NB4 (cell line): ENCODE results near the gene SIDT1.

Experiments
- DNase-seq: peaks from one replicate; pipeline ENCODE4 v3.0.0; 2010; ENCODE audit warnings: low read depth
- H3K4me3 ChIP-seq: one replicate; pipeline ENCODE4 v1.5.1; 2011; ENCODE audit warnings: mild to moderate bottlenecking, low read depth, low read length, moderate library complexity
- MYC ChIP-seq: IDR thresholded peaks from 2 replicates; pipeline ENCODE4 v1.6.1; 2011; ENCODE audit warnings: low read depth, low read length
- POLR2A ChIP-seq: IDR thresholded peaks from 2 replicates; pipeline ENCODE4 v1.6.1; 2011; ENCODE audit warnings: mild to moderate bottlenecking; ENCODE audit not compliant: insufficient read length; ENCODE audit errors: extremely low read depth
- TF ChIP-seq, protein P1 (sequence below): IDR thresholded peaks from one replicate; pipeline ENCODE4 v1.5.1; 2012; ENCODE audit warnings: low read depth, low read length
- TF ChIP-seq, protein P2 (sequence below): IDR thresholded peaks from 2 replicates; pipeline ENCODE4 v1.6.1; 2011; ENCODE audit warnings: low read depth, low read length

SIDT1 gene

DNA sequence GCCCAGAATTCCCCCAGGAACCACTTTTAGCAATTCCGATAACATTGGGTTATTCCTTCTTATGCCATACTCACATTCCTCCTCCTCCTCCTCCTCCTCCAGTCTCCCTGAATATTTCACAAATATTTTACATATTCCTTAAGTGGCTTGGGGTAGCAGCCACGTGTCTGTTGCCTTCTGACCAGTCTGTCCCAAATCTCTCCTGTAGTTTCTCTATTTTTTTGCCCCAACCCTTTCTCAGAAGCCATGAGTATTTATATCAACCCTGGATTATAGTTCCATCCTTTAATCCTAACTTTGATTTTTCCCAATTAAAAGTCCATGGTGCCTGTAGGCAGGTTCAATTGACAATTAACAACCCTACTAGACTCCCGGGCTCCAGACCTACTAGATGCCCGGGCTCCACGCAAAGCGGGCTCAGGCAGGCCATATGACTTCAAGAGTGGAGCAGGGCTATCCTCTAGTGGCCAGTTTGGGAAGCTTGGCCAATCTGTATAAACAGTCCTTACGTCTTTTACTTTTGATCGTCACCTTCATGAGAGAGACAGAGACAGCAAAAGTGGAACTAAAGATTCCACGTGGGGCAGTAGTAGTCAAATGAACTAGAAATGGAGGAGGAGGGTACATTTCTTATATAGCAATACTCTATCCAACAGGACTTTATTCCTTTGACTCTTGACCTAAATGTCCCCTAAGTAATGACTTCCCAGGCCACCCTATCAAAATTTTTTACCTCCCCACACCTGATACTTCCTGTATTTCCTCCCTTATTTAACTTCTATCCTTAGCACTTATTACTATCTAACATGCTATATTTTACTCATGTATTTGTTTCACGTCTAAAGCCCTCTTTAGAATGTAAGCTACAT is 94.4 kb downstream of the SIDT1 start:
- TF ChIP-seq MYC (peak; percentile 76), POLR2A (no peak)
- TF ChIP-seq, protein P1, sequence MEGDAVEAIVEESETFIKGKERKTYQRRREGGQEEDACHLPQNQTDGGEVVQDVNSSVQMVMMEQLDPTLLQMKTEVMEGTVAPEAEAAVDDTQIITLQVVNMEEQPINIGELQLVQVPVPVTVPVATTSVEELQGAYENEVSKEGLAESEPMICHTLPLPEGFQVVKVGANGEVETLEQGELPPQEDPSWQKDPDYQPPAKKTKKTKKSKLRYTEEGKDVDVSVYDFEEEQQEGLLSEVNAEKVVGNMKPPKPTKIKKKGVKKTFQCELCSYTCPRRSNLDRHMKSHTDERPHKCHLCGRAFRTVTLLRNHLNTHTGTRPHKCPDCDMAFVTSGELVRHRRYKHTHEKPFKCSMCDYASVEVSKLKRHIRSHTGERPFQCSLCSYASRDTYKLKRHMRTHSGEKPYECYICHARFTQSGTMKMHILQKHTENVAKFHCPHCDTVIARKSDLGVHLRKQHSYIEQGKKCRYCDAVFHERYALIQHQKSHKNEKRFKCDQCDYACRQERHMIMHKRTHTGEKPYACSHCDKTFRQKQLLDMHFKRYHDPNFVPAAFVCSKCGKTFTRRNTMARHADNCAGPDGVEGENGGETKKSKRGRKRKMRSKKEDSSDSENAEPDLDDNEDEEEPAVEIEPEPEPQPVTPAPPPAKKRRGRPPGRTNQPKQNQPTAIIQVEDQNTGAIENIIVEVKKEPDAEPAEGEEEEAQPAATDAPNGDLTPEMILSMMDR, result peak; percentile 78
- TF ChIP-seq, protein P2, sequence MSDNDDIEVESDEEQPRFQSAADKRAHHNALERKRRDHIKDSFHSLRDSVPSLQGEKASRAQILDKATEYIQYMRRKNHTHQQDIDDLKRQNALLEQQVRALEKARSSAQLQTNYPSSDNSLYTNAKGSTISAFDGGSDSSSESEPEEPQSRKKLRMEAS, result peak; percentile 88

DNA sequence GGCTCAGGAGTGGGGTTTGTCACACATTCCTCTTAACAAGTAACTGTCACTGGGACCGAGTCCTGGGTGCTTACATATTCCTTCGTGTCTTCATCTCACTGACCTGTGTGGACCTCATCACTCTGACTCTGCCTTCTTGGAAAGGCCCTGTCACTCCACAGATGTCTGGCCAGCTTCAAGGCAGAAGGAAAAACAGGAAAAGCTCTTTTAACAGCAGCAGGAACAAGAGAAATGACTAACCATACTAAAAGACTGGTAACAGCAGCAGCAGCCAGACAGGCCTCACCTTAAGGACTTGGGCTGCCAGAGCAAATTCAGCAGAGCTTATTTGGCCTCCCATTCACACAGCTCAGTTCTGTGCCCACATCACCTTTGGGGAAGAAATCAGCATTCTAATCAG is 96.0 kb downstream of the SIDT1 start:
- DNase-seq, result no peak
- no peak overlapping the region for H3K4me3 ChIP-seq
- TF ChIP-seq POLR2A, result no peak
- no peak for TF ChIP-seq MYC
- TF ChIP-seq, protein P2, result no peak
- TF ChIP-seq, protein P1, result no peak

More for the DNA sequence above, 94.4 kb downstream of the SIDT1 start:
- peak; percentile 83 for DNase-seq
- H3K4me3 ChIP-seq, result no peak overlapping the region

DNA sequence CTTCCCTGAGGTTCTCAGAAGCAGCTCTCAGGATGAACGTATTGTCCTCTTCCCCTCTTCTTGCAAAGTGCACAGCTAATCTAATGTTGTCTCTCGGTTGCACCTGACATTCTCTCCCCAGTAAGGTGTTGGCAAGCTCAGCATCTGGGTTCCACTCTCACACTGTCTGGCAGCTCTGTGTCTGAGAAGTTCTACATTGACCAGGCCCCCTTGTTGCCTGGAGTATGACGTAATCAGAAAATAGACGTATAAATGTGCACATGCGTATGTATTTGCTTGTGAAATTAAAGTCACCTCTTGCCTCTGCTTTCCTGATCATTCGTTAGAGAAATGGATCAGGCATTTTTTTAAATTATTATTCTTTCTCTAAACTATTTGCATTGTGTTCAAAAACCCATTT is 96.4 kb downstream of the SIDT1 start:
- DNase-seq, result peak; percentile 7
- no peak overlapping the region for H3K4me3 ChIP-seq
- TF ChIP-seq, protein P2, result no peak
- TF ChIP-seq MYC, result no peak
- TF ChIP-seq, protein P1, result no peak
- TF ChIP-seq POLR2A, result no peak

GRCh38 chr3:113629584-113630421 is 97.4 kb downstream of the SIDT1 start:
- no peak for DNase-seq
- no peak overlapping the region for H3K4me3 ChIP-seq
- no peak for TF ChIP-seq POLR2A
- TF ChIP-seq, protein P2, result no peak
- TF ChIP-seq, protein P1, result no peak

DNA sequence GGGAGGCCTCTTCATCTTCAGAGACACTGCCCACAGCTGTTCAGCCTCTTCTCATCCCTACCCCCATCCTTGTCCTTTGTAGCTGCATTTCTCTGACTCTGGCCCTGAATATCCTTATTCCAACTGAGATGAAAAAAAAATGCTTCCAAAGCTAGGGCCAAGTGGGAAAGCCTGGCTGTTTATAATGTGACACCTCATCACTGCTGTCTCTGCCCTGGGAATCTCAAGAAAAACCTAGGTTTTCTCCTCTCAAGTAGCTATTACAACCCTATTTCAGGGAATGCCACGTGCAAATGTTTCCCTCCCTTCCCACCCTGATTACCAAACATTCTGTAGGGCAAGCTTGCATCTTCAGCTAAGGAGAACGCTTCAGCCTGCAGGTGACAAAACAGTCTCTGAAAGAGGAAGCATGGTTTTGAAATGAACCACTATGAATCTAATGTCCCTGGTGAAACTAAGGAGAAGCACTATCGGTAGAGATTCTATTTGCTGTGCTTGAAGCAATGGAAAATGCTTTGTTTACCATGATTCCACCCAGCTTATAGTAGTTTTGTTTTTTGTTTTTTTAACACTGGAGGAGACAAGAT is 98.7 kb downstream of the SIDT1 start:
- no peak overlapping the region for H3K4me3 ChIP-seq
- peak; percentile 52 for DNase-seq
- TF ChIP-seq, protein P2, result no peak
- TF ChIP-seq, protein P1, result no peak
- TF ChIP-seq POLR2A, result no peak
- TF ChIP-seq MYC, result no peak
